Ishikawa (cell line): Measurements from ENCODE around the gene ETV6.

Experiments
- CEBPB ChIP-seq: IDR thresholded peaks from 2 replicates; pipeline ENCODE4 v1.6.1; 2012
- CREB1 ChIP-seq: IDR thresholded peaks from 2 replicates; pipeline ENCODE4 v1.6.1; 2012; ENCODE audit warnings: low read depth
- EGR1 ChIP-seq: IDR thresholded peaks from 2 replicates; pipeline ENCODE4 v1.6.1; 2012
- EP300 ChIP-seq: IDR thresholded peaks from 2 replicates; pipeline ENCODE4 v1.6.1; 2012; ENCODE audit warnings: borderline replicate concordance
- FOXM1 ChIP-seq: IDR thresholded peaks from 2 replicates; pipeline ENCODE4 v1.6.1; 2012; ENCODE audit warnings: low read depth, borderline replicate concordance
- MAX ChIP-seq: IDR thresholded peaks from 2 replicates; pipeline ENCODE4 v1.6.1; 2012
- NFIC ChIP-seq: IDR thresholded peaks from 2 replicates; pipeline ENCODE4 v1.6.1; 2012
- RAD21 ChIP-seq: IDR thresholded peaks from 2 replicates; pipeline ENCODE4 v1.6.1; 2012; ENCODE audit warnings: low read depth
- REST ChIP-seq: IDR thresholded peaks from 2 replicates; pipeline ENCODE4 v1.6.1; 2012; ENCODE audit warnings: low read depth, mild to moderate bottlenecking
- TAF1 ChIP-seq: IDR thresholded peaks from 2 replicates; pipeline ENCODE4 v1.6.1; 2012; ENCODE audit warnings: low read depth, mild to moderate bottlenecking
- TCF12 ChIP-seq: IDR thresholded peaks from 2 replicates; pipeline ENCODE4 v1.6.1; 2012; ENCODE audit warnings: low read depth
- YY1 ChIP-seq: IDR thresholded peaks from 2 replicates; pipeline ENCODE4 v1.6.1; 2012; ENCODE audit warnings: low read depth
- ZBTB7A ChIP-seq: IDR thresholded peaks from 2 replicates; pipeline ENCODE4 v1.6.1; 2012; ENCODE audit warnings: low read depth
- TF ChIP-seq, protein P1 (sequence below): IDR thresholded peaks from 2 replicates; pipeline ENCODE4 v1.6.1; 2012

- no peak for TF ChIP-seq MAX
- TF ChIP-seq EP300: no peak
- TF ChIP-seq TAF1: no peak
- TF ChIP-seq RAD21: no peak
- TF ChIP-seq CEBPB: no peak
- no peak for TF ChIP-seq NFIC
- TF ChIP-seq YY1: no peak
- TF ChIP-seq ZBTB7A: no peak
- TF ChIP-seq, protein P1, sequence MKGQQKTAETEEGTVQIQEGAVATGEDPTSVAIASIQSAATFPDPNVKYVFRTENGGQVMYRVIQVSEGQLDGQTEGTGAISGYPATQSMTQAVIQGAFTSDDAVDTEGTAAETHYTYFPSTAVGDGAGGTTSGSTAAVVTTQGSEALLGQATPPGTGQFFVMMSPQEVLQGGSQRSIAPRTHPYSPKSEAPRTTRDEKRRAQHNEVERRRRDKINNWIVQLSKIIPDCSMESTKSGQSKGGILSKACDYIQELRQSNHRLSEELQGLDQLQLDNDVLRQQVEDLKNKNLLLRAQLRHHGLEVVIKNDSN: no peak
- TF ChIP-seq TCF12: no peak
- TF ChIP-seq EGR1: no peak
- TF ChIP-seq CREB1: no peak
- no peak for TF ChIP-seq REST
- no peak for TF ChIP-seq FOXM1
Measured at GRCh38 chr12:11673666-11674461, 24.4 kb downstream of the ETV6 start.
